PC-9 (cell line): ENCODE measurements around the gene F2RL3.

Experiments used
- EZH2 ChIP-seq: fragments of 200-600 bp; sonication (generic); IDR thresholded peaks from 2 replicates; pipeline ENCODE4 v1.8.0; 2017; ENCODE audit warnings: antibody characterized with exemption, low read depth
- TF ChIP-seq, protein P1 (sequence below): fragments of 200-600 bp; sonication (generic); conservative IDR thresholded peaks from 2 replicates; pipeline ENCODE4 v1.6.1; 2017; ENCODE audit warnings: mixed run types, antibody characterized with exemption, mild to moderate bottlenecking, moderate library complexity

DNA sequence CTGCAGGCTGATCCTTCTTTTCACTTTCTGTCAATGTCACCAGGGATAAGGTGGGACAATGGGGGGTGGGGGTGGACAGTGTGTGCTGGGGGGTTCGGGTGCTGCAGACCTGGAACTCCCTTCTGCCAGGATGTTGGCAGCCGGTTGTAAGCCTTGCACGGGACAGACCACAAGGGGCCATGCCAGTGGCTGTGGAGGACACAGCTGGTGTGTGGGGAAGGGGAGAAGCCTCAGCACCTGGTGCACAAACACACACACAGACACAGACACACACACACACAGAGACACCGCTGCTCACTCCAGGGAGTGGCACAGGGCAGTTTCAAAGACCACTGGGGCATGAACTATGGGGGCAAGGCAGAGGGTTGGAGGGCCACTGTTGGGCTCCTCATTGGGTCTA is 3.6 kb downstream of the F2RL3 start:
- TF ChIP-seq, protein P1, sequence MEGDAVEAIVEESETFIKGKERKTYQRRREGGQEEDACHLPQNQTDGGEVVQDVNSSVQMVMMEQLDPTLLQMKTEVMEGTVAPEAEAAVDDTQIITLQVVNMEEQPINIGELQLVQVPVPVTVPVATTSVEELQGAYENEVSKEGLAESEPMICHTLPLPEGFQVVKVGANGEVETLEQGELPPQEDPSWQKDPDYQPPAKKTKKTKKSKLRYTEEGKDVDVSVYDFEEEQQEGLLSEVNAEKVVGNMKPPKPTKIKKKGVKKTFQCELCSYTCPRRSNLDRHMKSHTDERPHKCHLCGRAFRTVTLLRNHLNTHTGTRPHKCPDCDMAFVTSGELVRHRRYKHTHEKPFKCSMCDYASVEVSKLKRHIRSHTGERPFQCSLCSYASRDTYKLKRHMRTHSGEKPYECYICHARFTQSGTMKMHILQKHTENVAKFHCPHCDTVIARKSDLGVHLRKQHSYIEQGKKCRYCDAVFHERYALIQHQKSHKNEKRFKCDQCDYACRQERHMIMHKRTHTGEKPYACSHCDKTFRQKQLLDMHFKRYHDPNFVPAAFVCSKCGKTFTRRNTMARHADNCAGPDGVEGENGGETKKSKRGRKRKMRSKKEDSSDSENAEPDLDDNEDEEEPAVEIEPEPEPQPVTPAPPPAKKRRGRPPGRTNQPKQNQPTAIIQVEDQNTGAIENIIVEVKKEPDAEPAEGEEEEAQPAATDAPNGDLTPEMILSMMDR: no peak
- no peak for TF ChIP-seq EZH2
